ENCODE data around the gene GPX3. TPM values are rescaled to one million over a fixed set of nuclear protein-coding genes. Genes with fewer than 3 reads are reported as not detected.

Gene GPX3
- total RNA-seq, 1 experiment from 2014 or later: 20.4 TPM

GRCh38 chr5:150989695-150990094 is 30.7 kb upstream of the GPX3 start:
- H2BK5ac ChIP-seq (ENCODE audit: insufficient read length, low read length): no peak overlapping the region
- H4K91ac ChIP-seq (ENCODE audit: insufficient read length, low read depth, low read length): no peak overlapping the region
- Mint-ChIP-seq H3K27me3 (ENCODE audit: low read depth) (peaks cover 4% of the 10 kb centered on the region), H3K27ac (no peak overlapping the region), H3K4me3 (no peak overlapping the region), H3K9me3 (peaks cover 8 to 38% of the 10 kb centered on the region in 2 experiments), H3K4me1 (peaks cover 0 to 3% of the 10 kb centered on the region in 2 experiments; a peak in 1 of 4 replicates), H3K36me3 (ENCODE audit: insufficient read depth in 1 of 3, low read depth in 3 of 3) (peaks cover 0 to 2% (median 2%) of the 10 kb centered on the region in 3 experiments; a peak in 4 of 7 replicates)
- H3K4me1 ChIP-seq (ENCODE audit: insufficient read depth, low read length): no peaks in the 10 kb centered on the region
- WGBS (ENCODE audit: extremely low coverage, insufficient read length, low lambda C conversion rate): no CpG with 5 or more reads among the region's 3 CpGs
- H4K8ac ChIP-seq (replicated peaks; ENCODE audit: insufficient read length, low read depth, low read length): no peak overlapping the region
- H3K9me3 ChIP-seq (ENCODE audit: control insufficient read depth, low read depth, low read length): no peaks in the 10 kb centered on the region
- no peak overlapping the region for H3K14ac ChIP-seq (ENCODE audit: insufficient read depth, low read length)
- no peaks in the 10 kb centered on the region for H4K20me1 ChIP-seq (ENCODE audit: control insufficient read depth, insufficient read depth, insufficient read length)
- H3K4me2 ChIP-seq (ENCODE audit: insufficient read depth, insufficient read length, low read length): no peak overlapping the region
- H3K79me2 ChIP-seq (ENCODE audit: insufficient read depth, low read length): no peaks in the 10 kb centered on the region
- no peak overlapping the region for H3K56ac ChIP-seq (ENCODE audit: insufficient read length, low read depth, low read length)
- no peak overlapping the region for H4K5ac ChIP-seq (ENCODE audit: insufficient read length, low read depth, low read length)
- H2BK20ac ChIP-seq (ENCODE audit: low read depth, low read length, poor library complexity, severe bottlenecking): no peak overlapping the region
- TF ChIP-seq CTCF (conservative IDR thresholded peaks at IDR 0.05): peak; percentile 69
- H2BK12ac ChIP-seq (ENCODE audit: insufficient read length, low read depth, low read length): no peak overlapping the region
- peak; percentile 49 for DNase-seq
- no peaks in the 10 kb centered on the region for H3K27me3 ChIP-seq (ENCODE audit: insufficient read depth, low read length)
- H3K23me2 ChIP-seq (ENCODE audit: insufficient read length, low read depth, low read length, poor library complexity, severe bottlenecking): no peaks in the 10 kb centered on the region
- H2BK15ac ChIP-seq (ENCODE audit: low read depth, low read length): no peak overlapping the region
- H3K23ac ChIP-seq (ENCODE audit: insufficient read length, low read depth, low read length): no peak overlapping the region
- no peak overlapping the region for H3K18ac ChIP-seq (ENCODE audit: insufficient read length, low read depth, low read length)
- no peaks in the 10 kb centered on the region for H3K79me1 ChIP-seq (ENCODE audit: insufficient read depth, low read depth, low read length, poor library complexity, severe bottlenecking)
- no peak overlapping the region for H3K9ac ChIP-seq (ENCODE audit: extremely low read depth, insufficient read length, low read length)
- no peak overlapping the region for H3K4ac ChIP-seq (ENCODE audit: low read depth, low read length)
- H2BK120ac ChIP-seq (ENCODE audit: low read depth, low read length, poor library complexity, severe bottlenecking): no peak overlapping the region
- H2AK5ac ChIP-seq (ENCODE audit: insufficient read length, low read length): no peak overlapping the region
- no peak overlapping the region for H3K27ac ChIP-seq (ENCODE audit: insufficient read length, low read depth, low read length)
- H2AFZ ChIP-seq (ENCODE audit: low read length): no peak overlapping the region
- H3T11ph ChIP-seq (ENCODE audit: low read length): no peak overlapping the region

Measured in H9 (cell line).